ENCODE data around the gene TRPV2.

- TF ChIP-seq, protein P1, sequence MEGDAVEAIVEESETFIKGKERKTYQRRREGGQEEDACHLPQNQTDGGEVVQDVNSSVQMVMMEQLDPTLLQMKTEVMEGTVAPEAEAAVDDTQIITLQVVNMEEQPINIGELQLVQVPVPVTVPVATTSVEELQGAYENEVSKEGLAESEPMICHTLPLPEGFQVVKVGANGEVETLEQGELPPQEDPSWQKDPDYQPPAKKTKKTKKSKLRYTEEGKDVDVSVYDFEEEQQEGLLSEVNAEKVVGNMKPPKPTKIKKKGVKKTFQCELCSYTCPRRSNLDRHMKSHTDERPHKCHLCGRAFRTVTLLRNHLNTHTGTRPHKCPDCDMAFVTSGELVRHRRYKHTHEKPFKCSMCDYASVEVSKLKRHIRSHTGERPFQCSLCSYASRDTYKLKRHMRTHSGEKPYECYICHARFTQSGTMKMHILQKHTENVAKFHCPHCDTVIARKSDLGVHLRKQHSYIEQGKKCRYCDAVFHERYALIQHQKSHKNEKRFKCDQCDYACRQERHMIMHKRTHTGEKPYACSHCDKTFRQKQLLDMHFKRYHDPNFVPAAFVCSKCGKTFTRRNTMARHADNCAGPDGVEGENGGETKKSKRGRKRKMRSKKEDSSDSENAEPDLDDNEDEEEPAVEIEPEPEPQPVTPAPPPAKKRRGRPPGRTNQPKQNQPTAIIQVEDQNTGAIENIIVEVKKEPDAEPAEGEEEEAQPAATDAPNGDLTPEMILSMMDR (IDR thresholded peaks at IDR 0.05), result no peak
- TF ChIP-seq POLR2A (IDR thresholded peaks at IDR 0.05), result no peak
- TF ChIP-seq POLR2AphosphoS5 (IDR thresholded peaks at IDR 0.05), result no peak
Measured at GRCh38 chr17:16417399-16417798, 2.0 kb downstream of the TRPV2 start.
